GM12878 (cell line): Measurements from ENCODE around the gene CALN1.

Experiments used
- CTCF ChIP-seq, 3 experiments: IDR thresholded peaks in 2 of 3; conservative IDR thresholded peaks in 1 of 3; 2 replicates each; pipeline ENCODE4 v1.5.1; 2011; ENCODE audit warnings: low read depth in 3 of 3, low read length in 3 of 3, mild to moderate bottlenecking in 3 of 3, control low read depth in 2 of 3, moderate library complexity in 2 of 3, inconsistent platforms in 1 of 3, mixed read lengths in 1 of 3; ENCODE audit not compliant: control insufficient read depth in 2 of 3, insufficient read depth in 1 of 3; ENCODE audit errors: extremely low read depth in 1 of 3
- E2F4 ChIP-seq: IDR thresholded peaks from 2 replicates; pipeline ENCODE4 v1.6.1; 2012; ENCODE audit warnings: low read depth, low read length, improper control_type of control experiment
- EZH2 ChIP-seq: IDR thresholded peaks from 2 replicates; pipeline ENCODE4 v1.6.1; 2012; ENCODE audit warnings: low read depth, mild to moderate bottlenecking, control low read depth, inconsistent platforms, low read length, borderline replicate concordance; ENCODE audit not compliant: control insufficient read depth
- JUNB ChIP-seq: IDR thresholded peaks from 2 replicates; pipeline ENCODE4 v1.6.1; 2016; ENCODE audit warnings: antibody characterized with exemption, mild to moderate bottlenecking
- KAT2A ChIP-seq: conservative IDR thresholded peaks from 2 replicates; pipeline ENCODE4 v1.6.1; 2011; ENCODE audit warnings: low read depth, low read length; ENCODE audit not compliant: control insufficient read depth
- MXI1 ChIP-seq: fragments of 150-350 bp; IDR thresholded peaks from 2 replicates; pipeline ENCODE4 v1.6.1; 2011; ENCODE audit warnings: low read depth, mild to moderate bottlenecking, inconsistent platforms, low read length, improper control_type of control experiment
- NBN ChIP-seq: fragments of 450-650 bp; IDR thresholded peaks from 2 replicates; pipeline ENCODE4 v1.6.1; 2016
- NR2C2 ChIP-seq: IDR thresholded peaks from 2 replicates; pipeline ENCODE4 v1.6.1; 2011; ENCODE audit warnings: borderline replicate concordance, low read depth; ENCODE audit not compliant: control insufficient read depth, insufficient read length
- POLR2A ChIP-seq: IDR thresholded peaks from 2 replicates; pipeline ENCODE4 v1.6.1; 2011; ENCODE audit warnings: low read depth, mild to moderate bottlenecking, low read length

GRCh38 chr7:72211175-72211574, 201.0 kb downstream of the CALN1 start:
- TF ChIP-seq NR2C2: no peak
- TF ChIP-seq E2F4: no peak
- no peak for TF ChIP-seq CTCF (IDR thresholded peaks at IDR 0.05 in 2 of 3, conservative IDR thresholded peaks at IDR 0.05 in 1 of 3; ENCODE audit: control insufficient read depth in 2 of 3, extremely low read depth in 1 of 3, insufficient read depth in 1 of 3, low read depth in 3 of 3, low read length in 3 of 3)
- TF ChIP-seq KAT2A: no peak
- no peak for TF ChIP-seq NBN
- no peak for TF ChIP-seq JUNB
- TF ChIP-seq POLR2A: no peak
- no peak for TF ChIP-seq EZH2
- no peak for TF ChIP-seq MXI1
